ENCODE measurements around the gene IQGAP3.
A peak's percentile ranks its signal among the peaks of the same experiment; 100 is the strongest.

Gene IQGAP3

GRCh38 chr1:156523801-156524480, 48.4 kb downstream of the IQGAP3 start:
- no peak overlapping the region for H3K4me3 ChIP-seq (ENCODE audit: control insufficient read depth, low read depth, low read length)
- DNase-seq (ENCODE audit: low read depth), result no peak
- no peak for TF ChIP-seq CTCF (conservative IDR thresholded peaks at IDR 0.05; ENCODE audit: control insufficient read depth, insufficient read depth, low read depth, low read length)

DNA sequence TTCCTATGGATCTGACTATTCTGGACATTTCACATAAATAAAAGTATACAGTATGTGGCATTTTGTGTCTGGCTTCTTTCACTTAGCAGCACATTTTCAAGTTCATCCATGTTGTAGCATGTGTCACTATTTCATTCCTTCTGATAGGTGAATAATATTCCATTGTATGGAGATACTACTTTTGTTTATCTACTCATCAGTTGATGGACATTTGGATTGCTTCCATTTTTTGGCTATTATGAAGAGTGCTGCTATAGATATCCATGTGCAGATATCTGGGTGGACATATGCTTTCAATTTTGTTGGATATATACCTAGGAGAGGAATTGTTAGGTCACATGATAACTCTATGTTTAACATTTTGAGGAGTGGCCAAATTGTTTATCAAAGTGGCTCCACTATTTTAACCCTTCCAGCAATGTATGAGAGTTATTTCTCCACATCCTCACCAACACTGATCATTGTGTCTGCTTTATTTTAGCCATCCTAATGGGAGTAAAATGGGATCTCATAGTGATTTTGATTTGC, 49.9 kb downstream of the IQGAP3 start:
- no peak for DNase-seq (ENCODE audit: low read depth)
- H3K4me3 ChIP-seq (ENCODE audit: control insufficient read depth, low read depth, low read length), result no peak overlapping the region
- no peak for TF ChIP-seq CTCF (conservative IDR thresholded peaks at IDR 0.05; ENCODE audit: control insufficient read depth, insufficient read depth, low read depth, low read length)

DNA sequence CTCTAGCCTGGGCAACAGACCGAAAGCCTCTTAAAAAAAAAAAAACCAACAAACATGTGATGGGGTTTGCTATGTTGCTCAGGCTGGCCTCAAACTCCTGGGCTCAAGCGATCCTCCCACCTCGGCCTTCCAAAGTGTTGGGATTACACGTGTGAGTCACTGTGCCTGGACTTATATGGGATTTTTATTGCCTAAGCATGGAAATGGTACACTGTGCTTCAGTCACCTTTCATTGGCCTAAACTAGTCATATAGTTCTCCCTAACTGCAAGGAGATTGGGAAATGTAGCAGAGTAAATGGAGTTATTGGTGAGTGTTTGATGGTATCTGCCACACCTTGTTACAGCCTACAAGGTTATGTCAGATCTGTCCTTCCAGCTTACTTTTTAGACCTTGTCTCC, 54.6 kb downstream of the IQGAP3 start:
- TF ChIP-seq CTCF (conservative IDR thresholded peaks at IDR 0.05; ENCODE audit: control insufficient read depth, insufficient read depth, low read depth, low read length), result no peak
- no peak overlapping the region for H3K4me3 ChIP-seq (ENCODE audit: control insufficient read depth, low read depth, low read length)
- DNase-seq (ENCODE audit: low read depth), result peak; percentile 68

- H3K4me3 ChIP-seq (ENCODE audit: control insufficient read depth, low read depth, low read length), result no peak overlapping the region
- DNase-seq (ENCODE audit: low read depth), result no peak
- no peak for TF ChIP-seq CTCF (conservative IDR thresholded peaks at IDR 0.05; ENCODE audit: control insufficient read depth, insufficient read depth, low read depth, low read length)
Observed at GRCh38 chr1:156516821-156517220, 55.5 kb downstream of the IQGAP3 start.

- no peak for TF ChIP-seq CTCF (conservative IDR thresholded peaks at IDR 0.05; ENCODE audit: control insufficient read depth, insufficient read depth, low read depth, low read length)
- DNase-seq (ENCODE audit: low read depth), result no peak
Observed at GRCh38 chr1:156515956-156516355, 56.4 kb downstream of the IQGAP3 start.

DNA sequence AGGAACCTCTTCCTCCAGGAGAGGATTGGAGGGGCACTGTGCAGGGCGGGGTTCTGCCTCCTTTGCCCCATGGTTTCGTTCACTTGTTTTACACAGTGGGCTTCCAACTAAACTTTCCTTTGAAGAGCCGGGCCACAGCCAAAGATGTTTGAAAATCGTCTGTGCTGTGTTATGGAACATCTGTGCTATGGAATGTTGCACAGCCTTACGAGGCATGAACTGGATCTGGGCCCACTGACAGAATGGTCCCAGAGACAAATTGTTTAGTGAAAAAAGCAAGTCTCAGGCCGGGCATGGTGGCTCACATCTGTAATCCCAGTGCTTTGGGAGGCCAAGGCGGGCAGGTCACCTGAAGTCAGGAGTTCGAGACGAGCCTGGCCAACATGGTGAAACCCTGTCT, 59.2 kb downstream of the IQGAP3 start:
- TF ChIP-seq CTCF (conservative IDR thresholded peaks at IDR 0.05; ENCODE audit: control insufficient read depth, insufficient read depth, low read depth, low read length), result no peak
- no peak for DNase-seq (ENCODE audit: low read depth)
- H3K4me3 ChIP-seq (ENCODE audit: control insufficient read depth, low read depth, low read length), result no peak overlapping the region

More at GRCh38 chr1:156515956-156516355, 56.4 kb downstream of the IQGAP3 start:
- no peak overlapping the region for H3K4me3 ChIP-seq (ENCODE audit: control insufficient read depth, low read depth, low read length)

Data from fibroblast of mammary gland (primary cell).